Measurements from ENCODE around the gene PPP1R14C. TPM values are rescaled to one million over a fixed set of nuclear protein-coding genes. Genes with fewer than 3 reads are reported as not detected.

The PPP1R14C gene
- total and polyA plus RNA-seq, 2 donors (not counting 3 experiments of a cell fraction or from before 2014, with no cell fraction given), result not detected

DNA sequence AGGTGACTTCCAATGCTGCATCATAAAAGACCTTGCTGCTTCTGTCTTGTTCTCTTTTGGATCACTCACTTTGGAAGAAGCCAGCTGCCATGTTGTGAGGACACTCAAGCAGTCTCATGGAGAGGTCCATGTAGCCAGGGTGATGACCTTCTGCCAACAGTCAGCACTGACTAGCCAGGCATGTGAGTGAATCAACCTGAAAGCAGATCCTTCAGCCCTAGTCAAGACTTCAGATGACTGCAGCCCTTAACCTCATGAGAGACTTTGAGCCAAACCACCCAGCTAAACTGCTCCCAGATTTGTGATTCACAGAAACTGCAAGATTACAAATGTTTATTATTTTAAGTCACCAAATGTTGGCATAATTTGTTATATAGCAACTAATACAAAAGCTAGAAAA, 140.0 kb downstream of the PPP1R14C start:
- H4K20me1 ChIP-seq (replicated peaks; ENCODE audit: control insufficient read depth, extremely low read depth, insufficient read depth, low read length), result no peaks in the 10 kb centered on the region
- H3K79me2 ChIP-seq (ENCODE audit: control insufficient read depth, insufficient read depth, low read length), result no peaks in the 10 kb centered on the region
- TF ChIP-seq, protein P1, sequence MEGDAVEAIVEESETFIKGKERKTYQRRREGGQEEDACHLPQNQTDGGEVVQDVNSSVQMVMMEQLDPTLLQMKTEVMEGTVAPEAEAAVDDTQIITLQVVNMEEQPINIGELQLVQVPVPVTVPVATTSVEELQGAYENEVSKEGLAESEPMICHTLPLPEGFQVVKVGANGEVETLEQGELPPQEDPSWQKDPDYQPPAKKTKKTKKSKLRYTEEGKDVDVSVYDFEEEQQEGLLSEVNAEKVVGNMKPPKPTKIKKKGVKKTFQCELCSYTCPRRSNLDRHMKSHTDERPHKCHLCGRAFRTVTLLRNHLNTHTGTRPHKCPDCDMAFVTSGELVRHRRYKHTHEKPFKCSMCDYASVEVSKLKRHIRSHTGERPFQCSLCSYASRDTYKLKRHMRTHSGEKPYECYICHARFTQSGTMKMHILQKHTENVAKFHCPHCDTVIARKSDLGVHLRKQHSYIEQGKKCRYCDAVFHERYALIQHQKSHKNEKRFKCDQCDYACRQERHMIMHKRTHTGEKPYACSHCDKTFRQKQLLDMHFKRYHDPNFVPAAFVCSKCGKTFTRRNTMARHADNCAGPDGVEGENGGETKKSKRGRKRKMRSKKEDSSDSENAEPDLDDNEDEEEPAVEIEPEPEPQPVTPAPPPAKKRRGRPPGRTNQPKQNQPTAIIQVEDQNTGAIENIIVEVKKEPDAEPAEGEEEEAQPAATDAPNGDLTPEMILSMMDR (IDR thresholded peaks at IDR 0.05; ENCODE audit: extremely low read depth in 1 of 2, insufficient read depth in 1 of 2, low read depth in 1 of 2, low read length in 2 of 2), result no peak
- TF ChIP-seq, protein P2, sequence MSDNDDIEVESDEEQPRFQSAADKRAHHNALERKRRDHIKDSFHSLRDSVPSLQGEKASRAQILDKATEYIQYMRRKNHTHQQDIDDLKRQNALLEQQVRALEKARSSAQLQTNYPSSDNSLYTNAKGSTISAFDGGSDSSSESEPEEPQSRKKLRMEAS (IDR thresholded peaks at IDR 0.05; ENCODE audit: insufficient read depth, insufficient read length), result no peak
- TF ChIP-seq JUN (IDR thresholded peaks at IDR 0.05; ENCODE audit: borderline replicate concordance, insufficient read depth, insufficient read length, low read depth) (no peak), FOS (IDR thresholded peaks at IDR 0.05; ENCODE audit: borderline replicate concordance, insufficient read depth, low read length) (no peak), POLR2AphosphoS5 (IDR thresholded peaks at IDR 0.05; ENCODE audit: insufficient read depth, low read depth, low read length) (no peak), MYC (IDR thresholded peaks at IDR 0.05; ENCODE audit: low read depth, low read length) (no peak), POLR2A (IDR thresholded peaks at IDR 0.05; ENCODE audit: low read depth, low read length) (no peak), EZH2 (IDR thresholded peaks at IDR 0.05; ENCODE audit: borderline replicate concordance, low read depth, low read length, severe bottlenecking) (no peak), GATA2 (IDR thresholded peaks at IDR 0.05; ENCODE audit: insufficient read depth, insufficient read length, low read depth, low read length) (no peak)
- H3K4me3 ChIP-seq (replicated peaks in 1 of 3; ENCODE audit: insufficient read depth in 1 of 3, low read depth in 1 of 3, low read length in 3 of 3), result no peak overlapping the region
- H3K27ac ChIP-seq (ENCODE audit: insufficient read depth, low read depth, low read length), result no peak overlapping the region
- dilution Hi-C loops (cut with MboI; ENCODE audit: extremely low pct_ligation_motif_present, low sequenced_read_pairs), result no loop called here
- intact Hi-C loops (cut with micrococcal nuclease), result no loop called here
- H3K4me1 ChIP-seq (ENCODE audit: control insufficient read depth, extremely low read depth, insufficient read depth, low read length), result no peaks in the 10 kb centered on the region
- no peak overlapping the region for H3K9ac ChIP-seq (replicated peaks; ENCODE audit: extremely low read depth, insufficient read depth, low read length)
- no peak overlapping the region for H2AFZ ChIP-seq (ENCODE audit: low read depth, low read length)
- no peaks in the 10 kb centered on the region for H3K36me3 ChIP-seq (ENCODE audit: control insufficient read depth in 2 of 2, extremely low read depth in 1 of 2, insufficient read depth in 2 of 2, low read length in 2 of 2)
- DNase-seq (ENCODE audit: low read depth, low spot score) (no peak), FAIRE-seq (no peak)
- H3K9me1 ChIP-seq (replicated peaks; ENCODE audit: control insufficient read depth, extremely low read depth, insufficient read depth, low read length), result no peaks in the 10 kb centered on the region
- peaks cover 6 to 21% of the 10 kb centered on the region in 2 experiments for H3K27me3 ChIP-seq (ENCODE audit: control insufficient read depth in 2 of 2, insufficient read depth in 2 of 2, low read length in 2 of 2)
- ChIA-PET CTCF (interaction anchor here (1.5 kb wide), 1 partner anchor 17 kb away, joined by 3 read pairs; no protein-coding TSS in a partner anchor), POLR2A (no interaction called here)
- BruUV-seq (replicated peaks), result no TSS peak
- H3K9me3 ChIP-seq (replicated peaks; ENCODE audit: control insufficient read depth, insufficient read depth, low read length), result no peaks in the 10 kb centered on the region
- H3K4me2 ChIP-seq (ENCODE audit: insufficient read depth, low read length), result no peak overlapping the region

All from endothelial cell of umbilical vein (primary cell).